Parathyroid adenoma (tissue), 2 donors: Measurements from ENCODE around the gene PLSCR5.

ENCODE experiments used
- H2AFZ ChIP-seq: fragments of 300-600 bp; sonication (generic); one replicate; pipeline ENCODE4 v1.7.0; 2017; ENCODE audit warnings: antibody characterized with exemption, mild to moderate bottlenecking
- H3K27ac ChIP-seq: fragments of 300-600 bp; sonication (generic); one replicate; pipeline ENCODE4 v1.7.0; 2017
- H3K27me3 ChIP-seq: fragments of 300-600 bp; sonication (generic); one replicate; pipeline ENCODE4 v1.7.0; 2017; ENCODE audit warnings: low read length; ENCODE audit not compliant: control insufficient read depth, insufficient read depth
- H3K36me3 ChIP-seq: fragments of 300-600 bp; sonication (generic); one replicate; pipeline ENCODE4 v1.7.0; 2017; ENCODE audit warnings: low read length; ENCODE audit not compliant: control insufficient read depth, insufficient read depth
- H3K4me1 ChIP-seq: fragments of 300-600 bp; sonication (generic); one replicate; pipeline ENCODE4 v1.7.0; 2017; ENCODE audit warnings: control low read depth
- H3K4me2 ChIP-seq: fragments of 300-600 bp; sonication (generic); one replicate; pipeline ENCODE4 v1.7.0; 2017; ENCODE audit warnings: low read length
- H3K4me3 ChIP-seq: fragments of 300-600 bp; sonication (generic); one replicate; pipeline ENCODE4 v1.7.0; 2017; ENCODE audit warnings: low read depth, low read length
- H3K79me2 ChIP-seq: fragments of 300-600 bp; sonication (generic); one replicate; pipeline ENCODE4 v1.7.0; 2017; ENCODE audit warnings: control low read depth
- H3K9ac ChIP-seq: fragments of 300-600 bp; sonication (generic); one replicate; pipeline ENCODE4 v1.7.0; 2017; ENCODE audit warnings: mild to moderate bottlenecking
- H3K9me3 ChIP-seq: fragments of 300-600 bp; sonication (generic); one replicate; pipeline ENCODE4 v1.7.0; 2017; ENCODE audit warnings: low read length; ENCODE audit not compliant: control insufficient read depth
- CTCF ChIP-seq: fragments of 300-600 bp; sonication (generic); IDR thresholded peaks from one replicate; pipeline ENCODE4 v1.7.0; 2017; ENCODE audit warnings: antibody characterized with exemption, mild to moderate bottlenecking
- donor health status: primary hyperparathyroidism.

PLSCR5 gene

GRCh38 chr3:146634346-146634745 lies 29.2 kb upstream of the PLSCR5 start:
- TF ChIP-seq CTCF: no peak
- no peak overlapping the region for H3K9ac ChIP-seq
- no peak overlapping the region for H3K4me2 ChIP-seq
- no peaks in the 10 kb centered on the region for H3K27me3 ChIP-seq
- H3K4me1 ChIP-seq: no peaks in the 10 kb centered on the region
- H3K79me2 ChIP-seq: no peaks in the 10 kb centered on the region
- H3K9me3 ChIP-seq: no peaks in the 10 kb centered on the region
- H3K36me3 ChIP-seq: no peaks in the 10 kb centered on the region
- no peak overlapping the region for H3K27ac ChIP-seq
- H3K4me3 ChIP-seq: no peak overlapping the region
- H2AFZ ChIP-seq: no peak overlapping the region

- no peak overlapping the region for H3K4me3 ChIP-seq
- H3K4me2 ChIP-seq: no peak overlapping the region
- H2AFZ ChIP-seq: no peak overlapping the region
- H3K9ac ChIP-seq: no peak overlapping the region
- H3K79me2 ChIP-seq: no peaks in the 10 kb centered on the region
- no peak for TF ChIP-seq CTCF
- no peaks in the 10 kb centered on the region for H3K9me3 ChIP-seq
- no peak overlapping the region for H3K27ac ChIP-seq
- no peaks in the 10 kb centered on the region for H3K27me3 ChIP-seq
- H3K4me1 ChIP-seq: no peaks in the 10 kb centered on the region
- H3K36me3 ChIP-seq: no peaks in the 10 kb centered on the region
Observed at GRCh38 chr3:146628671-146629070, 23.5 kb upstream of the PLSCR5 start.

- Histone ChIP-seq H3K27ac (no peak overlapping the region), H3K9ac (no peak overlapping the region), H2AFZ (peak overlapping the region; percentile 10), H3K4me3 (no peak overlapping the region), H3K27me3 (no peaks in the 10 kb centered on the region), H3K4me1 (no peaks in the 10 kb centered on the region), H3K9me3 (no peaks in the 10 kb centered on the region), H3K4me2 (no peak overlapping the region), H3K36me3 (no peaks in the 10 kb centered on the region), H3K79me2 (no peaks in the 10 kb centered on the region)
- no peak for TF ChIP-seq CTCF
Observed at GRCh38 chr3:146626403-146627122, 21.4 kb upstream of the PLSCR5 start.

- TF ChIP-seq CTCF: no peak
- peak overlapping the region; percentile 80 for H3K4me3 ChIP-seq
- peak overlapping the region; percentile 47 for H2AFZ ChIP-seq
- H3K9ac ChIP-seq: no peak overlapping the region
- no peaks in the 10 kb centered on the region for H3K27me3 ChIP-seq
- H3K9me3 ChIP-seq: no peaks in the 10 kb centered on the region
- no peaks in the 10 kb centered on the region for H3K79me2 ChIP-seq
- no peaks in the 10 kb centered on the region for H3K36me3 ChIP-seq
- no peak overlapping the region for H3K27ac ChIP-seq
- peak overlapping the region; percentile 91 for H3K4me2 ChIP-seq
- no peaks in the 10 kb centered on the region for H3K4me1 ChIP-seq
Observed at GRCh38 chr3:146625186-146625775, 20.1 kb upstream of the PLSCR5 start.

- no peaks in the 10 kb centered on the region for H3K27me3 ChIP-seq
- no peak for TF ChIP-seq CTCF
- no peak overlapping the region for H3K4me2 ChIP-seq
- H3K9ac ChIP-seq: no peak overlapping the region
- H3K4me3 ChIP-seq: no peak overlapping the region
- H3K36me3 ChIP-seq: no peaks in the 10 kb centered on the region
- H3K79me2 ChIP-seq: no peaks in the 10 kb centered on the region
- H3K4me1 ChIP-seq: no peaks in the 10 kb centered on the region
- no peak overlapping the region for H2AFZ ChIP-seq
- no peak overlapping the region for H3K27ac ChIP-seq
- H3K9me3 ChIP-seq: no peaks in the 10 kb centered on the region
Observed at GRCh38 chr3:146621723-146622122, 16.6 kb upstream of the PLSCR5 start.
